KBM-7 (cell line): ENCODE measurements around the gene IL17B.

ENCODE experiments used
- DNase-seq: peaks from one replicate; pipeline ENCODE4 v3.0.0-alpha.2; 2015
- in situ Hi-C: fragments of 300-500 bp; cut with MboI; formaldehyde crosslinking; loops from 2 replicates; pipeline ENCODE4 v1.14.3; 2020; ENCODE audit warnings: low sequenced_read_pairs, low pct_unique_long_range_greater_than_20kb, mixed read lengths

Gene IL17B

DNA sequence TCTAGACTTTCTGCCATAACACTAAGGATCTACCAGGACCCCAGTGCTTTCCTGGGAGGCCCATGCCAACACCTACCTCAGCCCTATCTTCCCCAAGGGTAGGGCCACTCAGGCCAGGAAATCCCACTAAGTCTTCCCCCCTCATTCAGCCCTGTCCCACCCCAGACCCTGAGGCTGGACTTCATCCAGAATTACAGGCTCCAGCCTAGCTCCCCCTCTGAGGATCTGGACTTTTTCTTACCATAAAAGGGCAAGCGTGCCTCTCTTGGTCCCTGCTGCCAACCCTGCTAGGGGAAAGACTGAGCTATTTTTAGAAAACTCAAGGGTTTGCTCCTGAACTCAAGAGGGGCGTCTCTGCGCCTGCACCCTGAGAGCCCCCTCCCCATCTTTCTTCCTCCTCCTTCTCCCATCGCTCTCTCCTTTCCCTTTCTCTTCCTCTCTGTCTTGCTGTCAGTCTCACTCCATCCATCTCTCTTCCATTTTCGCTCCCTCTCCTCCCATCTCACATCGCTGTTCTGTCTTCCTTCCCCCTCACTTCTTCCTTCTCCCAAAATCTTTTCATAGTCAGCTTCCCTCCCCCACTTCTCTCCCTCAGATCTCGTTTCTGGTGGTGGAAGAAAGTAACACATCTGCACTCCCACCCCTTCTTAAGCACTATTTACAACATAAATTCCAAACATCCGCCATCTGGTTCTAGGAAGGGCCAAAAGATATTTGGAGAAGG lies 38.1 kb upstream of the IL17B start:
- in situ Hi-C loops: no loop called here

DNA sequence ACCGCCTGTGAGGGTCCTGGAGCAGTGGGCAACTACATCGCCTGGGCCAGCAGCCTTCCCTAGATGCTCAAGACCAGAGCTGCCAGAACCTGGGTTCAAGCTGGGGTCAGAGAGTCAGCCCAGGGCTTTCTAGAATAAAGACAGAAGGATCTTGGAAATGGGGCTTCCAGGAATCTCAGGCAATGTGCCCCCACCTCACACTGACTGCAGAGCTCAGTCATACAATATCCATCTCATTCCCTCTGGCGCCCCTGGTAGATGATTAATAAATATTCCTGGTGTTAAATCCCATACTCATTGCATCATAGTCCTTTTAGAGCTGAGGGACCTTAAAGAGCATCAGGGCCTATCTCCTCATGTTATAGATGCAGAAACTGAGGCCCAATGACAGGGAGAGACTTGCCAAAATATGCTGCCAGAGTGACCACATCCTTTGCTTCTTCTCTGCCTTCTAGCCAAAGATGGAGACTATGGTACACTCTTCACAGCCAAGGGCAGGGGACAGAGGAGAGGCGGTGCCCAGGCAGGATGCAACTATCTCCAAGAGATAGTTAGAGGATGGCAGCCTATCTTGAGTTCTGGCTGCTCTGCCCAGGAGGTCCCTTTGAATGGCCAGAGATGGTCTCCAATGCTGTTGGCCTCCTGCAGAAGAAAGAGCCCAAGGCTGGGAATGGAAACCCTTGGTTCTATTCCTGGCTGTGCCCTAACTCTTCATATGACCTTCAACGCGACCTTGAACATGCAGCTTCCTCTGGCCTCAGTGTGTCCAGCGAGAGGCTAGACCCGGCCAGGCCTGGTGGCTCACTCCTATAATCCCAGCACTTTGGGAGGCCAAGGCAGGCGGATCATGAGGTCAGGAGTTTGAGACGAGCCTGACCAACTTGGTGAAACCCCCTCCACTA lies 36.2 kb upstream of the IL17B start:
- in situ Hi-C loops: no loop called here

More for the DNA sequence above, 38.1 kb upstream of the IL17B start:
- DNase-seq: peak; percentile 9

DNA sequence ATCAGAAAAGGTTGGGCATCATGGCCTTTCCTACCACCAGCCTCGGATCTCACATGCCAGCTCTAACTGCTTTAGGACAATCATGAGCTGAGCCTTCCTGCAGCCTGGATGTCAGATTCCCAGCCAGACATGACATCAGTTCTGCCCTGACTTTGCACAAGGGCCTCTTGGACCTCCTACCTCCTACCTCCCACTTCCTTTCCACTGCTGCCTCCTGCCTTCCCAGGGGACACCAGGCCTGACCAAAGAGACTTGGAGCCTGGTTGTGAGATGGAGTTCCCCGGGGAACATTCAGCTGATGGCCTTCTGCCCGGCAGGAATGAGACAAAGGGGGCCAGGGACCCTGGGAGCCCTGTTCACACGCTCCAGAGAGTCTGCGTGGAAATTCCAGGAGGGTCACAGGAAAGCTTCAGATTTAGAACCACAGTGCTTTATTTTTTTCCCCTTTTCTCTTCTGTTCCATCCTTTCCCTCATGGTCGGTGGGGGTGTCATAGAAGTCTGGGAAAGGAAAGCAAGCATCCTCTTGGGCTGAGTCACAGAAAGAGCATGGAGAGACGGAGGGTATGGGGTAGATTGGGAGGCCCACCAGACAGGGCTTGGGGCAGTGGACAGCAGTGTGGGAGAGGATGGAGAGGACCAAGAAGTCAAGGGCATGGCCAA lies 35.4 kb upstream of the IL17B start:
- DNase-seq: no peak
- in situ Hi-C loops: no loop called here

More for the DNA sequence above, 36.2 kb upstream of the IL17B start:
- no peak for DNase-seq

DNA sequence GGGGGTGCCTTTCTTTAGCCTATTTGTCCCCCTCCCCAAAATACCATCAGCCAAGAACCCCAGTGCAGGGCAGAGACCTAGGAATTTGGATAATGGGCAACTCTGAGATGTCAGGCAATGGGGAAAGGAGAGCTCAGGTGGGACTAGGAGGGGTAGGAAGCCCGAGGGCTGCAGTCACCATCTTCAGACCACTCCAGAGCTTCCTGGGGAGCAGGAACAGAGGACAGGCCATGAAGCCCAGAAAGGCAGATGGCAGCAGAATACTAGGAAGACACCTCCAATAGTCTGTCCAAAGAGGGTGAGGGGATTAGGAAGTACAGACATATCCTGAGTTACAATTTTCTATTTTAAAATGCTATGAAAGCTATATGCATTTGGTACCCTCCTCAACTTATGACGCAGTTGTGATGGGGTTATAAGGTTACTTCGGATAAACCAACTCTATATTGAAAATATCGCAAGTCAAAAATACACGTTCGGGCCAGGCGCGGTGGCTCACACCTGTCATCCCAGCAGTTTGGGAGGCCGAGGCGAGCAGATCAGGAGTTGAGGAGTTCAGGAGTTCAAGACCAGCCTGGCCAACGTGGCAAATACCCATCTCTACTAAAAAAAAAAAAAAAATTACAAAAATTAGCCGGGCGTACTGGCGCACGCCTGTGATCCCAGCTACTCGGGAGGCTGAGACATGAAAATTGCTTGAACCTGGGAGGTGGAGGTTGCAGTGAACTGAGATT lies 34.6 kb upstream of the IL17B start:
- DNase-seq: no peak
- in situ Hi-C loops: no loop called here

DNA sequence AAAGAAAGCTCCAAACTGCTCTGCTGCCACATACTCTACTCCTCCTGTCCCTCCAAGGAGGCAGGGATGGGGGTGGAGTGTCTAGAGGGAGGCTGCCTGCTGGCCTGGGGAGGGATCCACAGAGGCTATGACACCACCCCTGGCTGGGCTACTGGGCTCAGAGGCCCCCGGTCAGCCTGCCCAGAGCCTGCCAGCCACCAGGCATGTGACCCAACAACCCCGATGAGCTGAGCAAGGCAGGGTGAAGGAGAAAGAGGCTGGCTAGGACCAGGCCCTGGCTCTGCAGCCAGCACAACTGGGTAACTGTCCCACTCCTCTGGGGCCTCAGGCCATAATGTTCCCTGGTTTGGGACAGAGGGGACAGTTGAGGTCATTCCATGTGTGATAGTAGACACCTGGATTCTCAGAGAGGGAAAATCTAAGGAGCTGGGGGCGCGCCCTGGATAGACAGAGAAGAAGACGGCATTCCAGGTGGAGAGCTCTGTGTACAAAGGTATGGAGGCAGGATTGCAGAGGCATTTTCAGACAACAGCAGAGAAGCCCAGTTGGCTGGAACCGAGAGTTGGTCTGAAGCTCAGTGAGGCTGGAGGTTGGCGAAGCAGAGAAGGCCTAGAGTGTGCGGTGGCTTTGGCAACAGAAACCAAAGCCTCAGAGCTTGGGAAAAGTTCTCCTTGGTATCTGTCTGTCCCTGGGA lies 33.8 kb upstream of the IL17B start:
- no peak for DNase-seq
- in situ Hi-C loops: no loop called here

DNA sequence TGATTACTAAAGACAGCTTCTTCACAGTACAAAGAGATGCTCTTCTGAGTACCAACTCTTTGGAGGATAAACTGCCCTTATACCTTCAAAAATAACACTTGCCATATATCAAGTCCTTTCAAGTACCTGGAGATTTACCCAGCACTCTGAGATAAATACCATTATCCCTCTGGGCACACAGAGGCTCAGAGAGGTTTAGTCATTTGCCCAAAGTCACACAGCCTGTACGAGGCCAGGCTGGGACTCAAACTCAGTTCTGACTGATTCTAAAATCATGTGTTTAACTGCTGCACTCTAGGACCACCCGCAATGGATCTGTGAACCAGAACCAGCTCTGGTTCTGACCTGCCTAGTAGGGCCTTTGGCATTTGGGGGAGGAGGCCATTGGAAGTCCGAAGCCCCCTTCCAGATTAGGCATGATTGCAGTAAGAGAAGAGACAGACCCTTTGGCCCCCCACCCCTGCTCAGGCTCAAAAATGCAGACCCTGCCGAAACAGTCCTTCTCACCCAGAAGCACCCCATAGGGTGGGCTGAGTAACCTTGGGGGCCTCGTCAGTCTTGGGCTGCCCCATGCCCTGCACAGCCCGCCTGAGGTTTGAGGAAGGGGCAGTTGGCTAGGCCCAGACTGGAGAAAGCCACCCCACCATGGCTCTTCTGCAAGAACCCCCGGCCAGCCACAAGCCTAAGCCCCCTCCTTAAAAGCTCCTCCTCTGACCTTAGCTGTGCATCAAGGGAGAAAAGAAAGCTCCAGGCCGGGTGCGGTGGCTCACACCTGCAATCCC lies 32.8 kb upstream of the IL17B start:
- DNase-seq: no peak
- in situ Hi-C loops: no loop called here

DNA sequence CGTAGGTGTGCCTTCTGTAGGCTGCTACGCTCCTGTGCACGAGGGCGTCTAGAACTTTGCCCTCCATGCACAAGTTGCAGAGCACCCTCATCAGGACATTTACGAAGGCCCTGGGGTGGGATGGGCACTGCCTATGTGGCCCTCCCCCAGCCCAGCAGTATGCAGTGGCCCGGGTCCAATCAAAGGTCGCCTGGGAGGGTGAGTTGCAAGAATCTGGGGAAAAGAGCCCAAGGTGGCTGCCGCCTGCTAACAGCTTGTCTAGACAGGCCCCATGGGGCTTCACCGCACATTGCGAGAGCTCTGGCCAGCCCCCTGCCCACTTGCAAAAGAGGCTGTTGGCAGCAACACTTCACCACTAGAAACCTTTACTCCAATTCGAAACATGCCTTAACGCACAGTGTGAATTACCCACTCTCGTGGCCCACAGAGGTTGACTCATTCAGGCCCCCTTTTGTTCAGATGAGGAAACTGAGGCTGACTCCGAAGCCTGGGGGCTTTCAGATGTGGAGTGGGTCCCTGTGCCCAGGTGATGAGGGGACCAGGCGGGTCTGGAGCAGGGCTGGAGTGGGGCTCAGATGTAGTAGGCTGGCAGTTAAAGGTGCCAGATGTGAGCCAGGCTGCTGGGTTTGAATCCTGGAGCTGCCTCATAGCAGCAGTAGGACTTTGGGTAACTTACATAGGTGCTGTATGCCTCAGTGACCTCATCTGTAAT lies 31.8 kb upstream of the IL17B start:
- in situ Hi-C loops: no loop called here
- no peak for DNase-seq

DNA sequence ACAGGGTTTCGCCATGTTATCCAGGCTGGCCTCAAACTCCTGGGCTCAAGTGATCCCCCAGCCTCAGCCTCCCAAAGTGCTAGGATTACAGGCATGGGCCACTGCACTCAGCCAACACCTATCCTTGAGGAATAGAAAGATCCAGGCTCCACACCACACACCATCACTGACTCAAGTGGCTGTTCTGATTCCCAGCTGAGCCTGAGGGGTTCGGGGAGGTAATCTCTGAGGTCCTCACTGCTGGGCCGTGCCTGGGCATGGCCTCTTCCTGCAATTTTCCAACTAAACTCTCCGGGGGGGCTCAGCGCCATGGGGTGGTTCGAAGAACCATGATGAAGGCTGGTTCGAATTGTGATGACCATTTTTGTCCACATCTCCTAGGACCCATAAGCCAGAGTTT lies 31.0 kb upstream of the IL17B start:
- DNase-seq: no peak
- in situ Hi-C loops: no loop called here

DNA sequence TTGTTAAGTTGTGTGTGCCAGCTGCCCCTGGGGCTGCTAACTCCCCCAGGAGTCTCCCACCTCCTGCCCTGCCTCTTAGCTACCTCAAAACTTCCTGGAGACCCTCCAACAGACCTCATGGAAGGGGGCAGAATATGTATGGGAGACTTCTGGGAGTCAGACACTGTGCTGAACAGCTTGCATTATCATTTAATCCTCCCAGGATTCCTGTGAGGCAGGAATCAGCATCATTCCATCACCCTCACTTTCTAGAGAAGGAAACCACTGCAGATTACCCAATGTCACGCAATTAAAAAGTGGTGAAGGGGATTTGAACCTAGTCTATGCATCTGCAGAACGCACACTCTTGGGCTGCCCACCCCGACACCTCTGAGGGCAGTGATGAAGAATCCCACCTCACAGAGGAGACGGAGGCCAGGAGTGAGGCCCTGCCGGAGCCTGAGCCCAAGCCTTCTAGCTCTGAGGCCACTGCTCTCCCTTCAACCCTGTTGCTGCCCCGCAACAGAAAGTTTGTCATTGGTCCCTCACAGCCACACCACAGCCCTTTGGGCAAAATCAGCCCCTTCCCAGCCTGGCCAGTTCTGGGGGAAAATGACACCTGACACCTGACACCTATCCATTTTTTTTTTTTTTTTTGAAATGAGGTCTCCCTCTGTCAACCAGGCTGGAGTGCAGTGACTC lies 30.3 kb upstream of the IL17B start:
- DNase-seq: no peak
- in situ Hi-C loops: no loop called here

DNA sequence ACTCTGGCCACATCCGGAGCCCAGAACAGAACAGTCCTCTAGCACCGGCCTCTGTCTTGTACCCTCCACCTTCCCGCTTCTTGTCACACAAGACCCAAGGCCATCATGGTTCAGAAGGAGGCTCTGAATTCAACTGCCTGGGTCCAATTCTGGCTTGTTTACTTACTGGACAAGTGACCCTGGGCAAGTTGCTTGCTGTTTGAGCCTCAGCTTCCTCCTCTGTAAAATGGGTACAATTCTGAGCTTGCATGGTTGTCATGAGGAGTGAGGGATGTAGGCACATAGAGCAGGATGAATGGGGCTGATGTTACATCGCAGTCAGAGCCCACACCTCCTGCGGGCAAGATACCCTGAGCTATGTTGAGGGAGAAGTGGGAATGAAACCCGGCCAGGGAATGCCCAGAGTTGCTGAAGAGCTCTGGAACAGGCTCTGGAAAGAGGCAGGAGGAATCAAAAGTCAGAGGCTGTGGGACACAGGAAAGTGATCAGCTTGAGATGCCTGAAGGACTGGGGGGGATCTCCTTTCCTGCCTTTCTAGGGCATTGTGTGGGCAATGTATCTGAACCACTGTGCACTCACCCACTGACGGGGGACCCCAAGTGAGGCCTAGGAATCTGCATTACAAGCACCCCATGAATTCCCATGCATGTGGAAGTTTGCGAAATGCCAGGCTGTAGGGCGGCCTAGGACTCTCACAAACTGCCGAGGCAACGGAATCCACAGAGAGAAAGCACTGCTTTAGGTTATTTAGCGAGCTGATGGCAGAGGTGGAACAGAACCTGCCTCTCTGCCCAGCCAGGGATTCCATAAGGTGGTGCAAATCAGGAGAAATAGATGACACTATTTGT lies 29.4 kb upstream of the IL17B start:
- in situ Hi-C loops: no loop called here
- DNase-seq: no peak

DNA sequence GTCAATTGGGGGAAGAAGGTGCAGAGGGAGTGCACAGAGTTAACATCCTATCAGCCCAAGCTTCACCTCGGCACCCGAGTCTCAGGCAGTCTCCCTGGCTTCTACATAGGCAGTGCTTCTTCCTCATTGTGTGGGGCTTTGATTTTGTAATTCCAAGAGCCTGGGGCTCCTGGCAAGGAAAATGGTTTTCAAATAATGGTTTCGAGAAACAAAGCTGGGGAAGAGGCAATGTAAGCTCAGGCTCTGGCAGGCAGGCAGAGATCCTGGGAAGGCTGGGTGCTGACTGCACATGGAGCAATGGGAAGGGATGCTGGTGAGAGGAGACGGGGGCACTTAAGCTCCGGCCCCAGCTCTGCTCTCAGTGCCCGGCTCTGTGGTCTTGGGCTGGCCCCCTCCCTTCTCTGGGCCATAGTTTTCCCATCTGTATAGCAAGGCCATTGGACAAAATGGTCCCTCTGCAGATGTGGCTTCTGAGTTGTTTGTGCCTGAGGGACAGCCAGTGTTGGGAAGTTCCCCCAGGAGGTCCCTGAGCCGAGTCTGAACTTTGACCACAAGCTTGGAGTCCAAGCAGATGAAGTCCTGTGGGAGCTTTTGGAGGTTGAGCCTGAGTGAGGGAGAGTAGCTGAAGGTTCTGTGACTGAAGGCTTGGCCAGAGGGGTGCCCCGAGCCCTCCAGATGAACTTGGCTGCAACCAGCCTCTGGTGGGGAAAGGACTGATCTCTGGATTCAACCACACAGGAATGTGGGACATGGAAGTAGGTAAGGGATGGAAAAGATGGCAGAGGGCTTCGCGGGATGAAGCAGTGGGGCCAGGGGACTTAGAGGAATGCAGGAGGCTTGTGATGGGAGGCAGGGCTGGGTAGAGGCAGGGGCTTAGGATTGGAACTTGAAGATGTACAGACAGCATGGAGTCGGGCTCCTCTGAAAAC lies 28.5 kb upstream of the IL17B start:
- in situ Hi-C loops: no loop called here
- no peak for DNase-seq

DNA sequence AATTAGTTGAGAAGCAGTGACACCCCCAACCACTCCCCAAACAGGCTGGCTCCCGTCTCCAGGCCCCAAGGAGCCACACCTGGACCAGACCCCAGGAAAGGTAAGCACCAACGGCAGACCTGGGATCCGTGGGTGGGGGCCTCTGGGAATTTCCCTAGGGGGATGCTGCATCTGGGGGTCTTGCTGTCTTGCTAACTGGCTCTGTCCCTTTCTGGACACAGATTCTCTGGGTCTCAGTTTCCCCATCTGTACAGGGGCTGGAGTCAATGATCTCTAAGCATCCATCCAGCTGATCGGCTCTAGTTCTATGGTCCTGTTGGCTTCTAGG lies 27.9 kb upstream of the IL17B start:
- in situ Hi-C loops: no loop called here
- no peak for DNase-seq

DNA sequence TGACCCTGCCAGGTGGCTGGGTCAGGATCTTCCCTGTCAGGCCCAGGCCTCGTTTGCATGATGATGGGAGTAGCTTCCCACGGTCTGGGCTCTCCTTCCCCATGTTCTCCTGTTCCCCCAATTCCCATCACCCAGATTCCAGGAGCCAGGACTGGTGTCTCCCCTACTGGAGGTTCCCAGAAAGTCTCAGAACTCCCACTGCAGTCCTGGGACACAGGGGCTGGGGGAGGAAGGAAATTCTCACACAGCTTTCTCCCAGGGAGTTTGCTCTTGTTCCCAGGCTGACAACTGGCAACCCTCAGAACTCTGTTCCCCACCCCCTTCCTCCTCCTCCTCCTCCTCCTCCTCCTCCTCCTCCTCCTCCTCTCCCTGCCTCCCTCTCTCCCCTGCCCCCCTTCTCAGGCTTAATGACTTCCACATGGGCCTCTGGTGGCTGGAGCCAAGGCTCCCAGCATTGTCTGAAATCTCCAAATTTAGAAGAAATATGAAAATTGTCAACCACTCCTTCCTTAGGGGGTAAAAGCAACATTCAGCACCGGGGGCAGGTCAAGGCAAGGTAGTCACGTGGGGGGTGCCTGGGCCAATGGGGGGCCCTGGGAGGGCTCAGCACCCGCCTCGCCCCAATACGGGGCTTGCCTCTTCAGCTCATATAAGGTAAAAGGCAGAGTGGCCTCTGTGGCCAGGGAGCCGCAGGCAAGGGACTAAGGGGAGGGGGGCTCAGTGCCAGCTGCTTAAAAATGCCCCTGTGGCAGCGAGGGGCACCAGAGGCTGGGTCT lies 27.3 kb upstream of the IL17B start:
- in situ Hi-C loops: no loop called here
- DNase-seq: no peak

DNA sequence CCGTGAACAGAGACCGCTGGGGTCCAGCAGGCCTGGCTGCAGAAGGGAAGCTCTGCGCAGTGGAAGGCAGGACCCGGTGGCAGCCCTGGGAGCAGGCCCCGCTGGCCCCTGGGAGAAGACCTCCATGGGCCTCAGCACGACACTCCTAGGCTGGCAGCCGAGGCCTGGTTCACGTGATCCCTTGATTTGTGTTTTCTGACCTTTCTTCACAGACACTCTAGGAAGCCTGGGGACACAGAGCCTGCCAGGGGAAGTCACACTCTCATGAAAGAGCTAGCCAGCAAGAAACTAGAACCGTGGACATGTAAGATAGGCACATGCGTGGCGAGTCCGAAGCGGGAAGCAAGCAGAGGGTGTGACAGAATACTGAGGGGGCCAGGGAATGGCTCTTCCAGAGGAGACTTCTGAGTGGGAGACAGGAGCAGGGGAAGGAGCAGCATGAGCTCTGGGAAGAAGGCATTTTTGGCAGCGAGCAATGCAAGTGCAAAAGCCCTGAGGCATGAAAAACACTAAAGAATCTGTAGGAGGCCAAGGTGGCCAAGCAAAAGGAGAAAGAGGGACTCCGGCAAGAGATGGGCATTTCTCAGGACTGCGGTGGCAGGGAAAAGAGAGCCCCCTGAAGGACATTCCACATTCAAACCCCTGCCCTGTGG lies 26.6 kb upstream of the IL17B start:
- in situ Hi-C loops: no loop called here

More for the DNA sequence above, 26.6 kb upstream of the IL17B start:
- DNase-seq: no peak
